Prostate gland (tissue), 2 donors: ENCODE results near the gene RUNDC3A.

Experiments
- POLR2A ChIP-seq: fragments of 450-650 bp; IDR thresholded peaks from one replicate; pipeline ENCODE4 v1.6.1; 2016; ENCODE audit warnings: antibody characterized with exemption, mild to moderate bottlenecking
- POLR2AphosphoS5 ChIP-seq: sonication (generic); formaldehyde crosslinking; IDR thresholded peaks from one replicate; pipeline ENCODE4 v1.6.1; 2017; ENCODE audit warnings: antibody characterized with exemption
- TF ChIP-seq, protein P1 (sequence below), 4 experiments: fragments of 200-600 bp in 2 of 4; fragments of 450-650 bp in 2 of 4; sonication (generic) in 2 of 4; IDR thresholded peaks; 1 replicate in 3 of 4; 2 replicates in 1 of 4; pipeline ENCODE4 v1.5.1; 2016 to 2019; ENCODE audit warnings: antibody characterized with exemption in 4 of 4, mild to moderate bottlenecking in 2 of 4, moderate library complexity in 2 of 4

DNA sequence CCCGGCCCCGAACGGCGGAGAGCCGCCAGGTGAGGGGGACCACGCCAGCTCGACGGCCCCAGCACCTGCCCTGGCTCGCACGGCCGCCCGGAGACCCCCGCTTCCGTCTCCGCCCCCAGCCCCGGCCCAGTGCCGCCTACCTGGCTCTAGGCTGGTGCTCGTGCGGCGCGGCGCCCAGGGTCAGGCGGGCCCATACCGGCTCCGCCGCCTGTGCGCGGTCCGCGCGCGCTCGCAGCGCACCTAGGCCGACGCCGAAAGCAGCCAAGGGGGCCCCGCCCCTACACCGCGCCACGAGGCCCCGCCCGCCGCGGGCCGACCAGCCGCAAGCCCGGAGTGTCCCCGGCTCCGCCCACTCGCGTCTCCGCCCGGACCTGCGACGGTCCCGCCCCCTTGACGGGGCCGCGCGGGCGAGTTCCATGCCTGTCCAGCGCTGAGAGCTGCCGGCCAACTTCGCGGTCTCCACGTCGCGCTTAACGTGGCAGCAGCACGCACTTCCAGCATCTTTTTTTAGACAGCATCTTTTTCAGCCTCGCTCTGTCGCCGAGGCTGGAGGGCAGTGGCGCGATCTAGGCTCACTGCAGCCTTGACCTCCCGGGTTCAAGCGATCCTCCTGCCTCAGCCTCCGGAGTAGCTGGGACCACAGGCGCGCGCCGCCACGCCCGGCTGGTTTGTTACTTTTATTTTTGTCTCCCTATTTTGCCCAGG lies 16.3 kb downstream of the RUNDC3A start, which contains the start of gene SLC25A39:
- TF ChIP-seq, protein P1, sequence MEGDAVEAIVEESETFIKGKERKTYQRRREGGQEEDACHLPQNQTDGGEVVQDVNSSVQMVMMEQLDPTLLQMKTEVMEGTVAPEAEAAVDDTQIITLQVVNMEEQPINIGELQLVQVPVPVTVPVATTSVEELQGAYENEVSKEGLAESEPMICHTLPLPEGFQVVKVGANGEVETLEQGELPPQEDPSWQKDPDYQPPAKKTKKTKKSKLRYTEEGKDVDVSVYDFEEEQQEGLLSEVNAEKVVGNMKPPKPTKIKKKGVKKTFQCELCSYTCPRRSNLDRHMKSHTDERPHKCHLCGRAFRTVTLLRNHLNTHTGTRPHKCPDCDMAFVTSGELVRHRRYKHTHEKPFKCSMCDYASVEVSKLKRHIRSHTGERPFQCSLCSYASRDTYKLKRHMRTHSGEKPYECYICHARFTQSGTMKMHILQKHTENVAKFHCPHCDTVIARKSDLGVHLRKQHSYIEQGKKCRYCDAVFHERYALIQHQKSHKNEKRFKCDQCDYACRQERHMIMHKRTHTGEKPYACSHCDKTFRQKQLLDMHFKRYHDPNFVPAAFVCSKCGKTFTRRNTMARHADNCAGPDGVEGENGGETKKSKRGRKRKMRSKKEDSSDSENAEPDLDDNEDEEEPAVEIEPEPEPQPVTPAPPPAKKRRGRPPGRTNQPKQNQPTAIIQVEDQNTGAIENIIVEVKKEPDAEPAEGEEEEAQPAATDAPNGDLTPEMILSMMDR (IDR thresholded peaks at IDR 0.05) = peak in 2 of 4 experiments; percentile 32 to 40
- TF ChIP-seq POLR2AphosphoS5 (peak; percentile 69), POLR2A (peak; percentile 62)
